Non-pigmented ciliary epithelial cell (primary cell): ENCODE data around the gene GPR149.

ENCODE experiments used
- DNase-seq: peaks from one replicate; pipeline ENCODE4 v3.0.0-alpha.2; 2010; ENCODE audit warnings: low read depth

Gene GPR149

GRCh38 chr3:154338570-154338969, 91.4 kb downstream of the GPR149 start:
- no peak for DNase-seq

- no peak for DNase-seq
Measured at GRCh38 chr3:154338008-154338407, 92.0 kb downstream of the GPR149 start.

- no peak for DNase-seq
Measured at GRCh38 chr3:154334973-154335420, 95.0 kb downstream of the GPR149 start.

- no peak for DNase-seq
Measured at GRCh38 chr3:154327871-154328270, 102.1 kb downstream of the GPR149 start.

GRCh38 chr3:154324919-154325318, 105.1 kb downstream of the GPR149 start:
- DNase-seq = no peak

- DNase-seq = peak; percentile 60
Measured at GRCh38 chr3:154323891-154324738, 105.9 kb downstream of the GPR149 start, which contains the start of gene DHX36. Gene DHX36 (minus strand): TSS chr3:154324487. CDS start chr3:154324416, 71 bp downstream.

- DNase-seq = no peak
Measured at GRCh38 chr3:154316974-154317767, 112.8 kb downstream of the GPR149 start.

- DNase-seq = no peak
Measured at GRCh38 chr3:154314152-154314551, 115.8 kb downstream of the GPR149 start.

GRCh38 chr3:154310840-154311239, 119.2 kb downstream of the GPR149 start:
- no peak for DNase-seq

GRCh38 chr3:154307363-154307762, 122.6 kb downstream of the GPR149 start:
- DNase-seq = no peak

- no peak for DNase-seq
Measured at GRCh38 chr3:154304936-154305335, 125.1 kb downstream of the GPR149 start.

GRCh38 chr3:154304116-154304786, 125.7 kb downstream of the GPR149 start:
- no peak for DNase-seq

- no peak for DNase-seq
Measured at GRCh38 chr3:154301561-154301960, 128.4 kb downstream of the GPR149 start.

- DNase-seq = no peak
Measured at GRCh38 chr3:154294016-154294415, 136.0 kb downstream of the GPR149 start.

GRCh38 chr3:154290187-154290586, 139.8 kb downstream of the GPR149 start:
- no peak for DNase-seq
